Stomach (tissue), 4 donors: ENCODE results near the gene NEFH.

ENCODE experiments used
- CTCF ChIP-seq, 7 experiments: fragments of 450-650 bp in 4 of 7; fragments of 200-600 bp in 3 of 7; sonication (generic) in 3 of 7; IDR thresholded peaks; one replicate each; pipeline ENCODE4 v1.5.1; 2016 to 2019; ENCODE audit warnings: antibody characterized with exemption in 7 of 7, control low read depth in 2 of 7, mild to moderate bottlenecking in 1 of 7
- EP300 ChIP-seq: sonication (generic); formaldehyde crosslinking; IDR thresholded peaks from one replicate; pipeline ENCODE4 v1.6.1; 2017; ENCODE audit warnings: antibody characterized with exemption
- POLR2A ChIP-seq, 4 donors: fragments of 450-650 bp; IDR thresholded peaks; one replicate each; pipeline ENCODE4 v1.6.1; 2016; ENCODE audit warnings: antibody characterized with exemption in 4 of 4, control low read depth in 2 of 4, mild to moderate bottlenecking in 1 of 4, moderate library complexity in 1 of 4
- POLR2AphosphoS5 ChIP-seq, 3 donors: sonication (generic); formaldehyde crosslinking; IDR thresholded peaks; one replicate each; pipeline ENCODE4 v1.6.1; 2016; ENCODE audit warnings: antibody characterized with exemption in 3 of 3

GRCh38 chr22:29470159-29470855 lies 9.7 kb upstream of the NEFH start:
- peak in 5 of 7 experiments; percentile 29 to 76 (median 48) for TF ChIP-seq CTCF (IDR thresholded peaks at IDR 0.05)
- TF ChIP-seq POLR2A (IDR thresholded peaks at IDR 0.05): no peak
- no peak for TF ChIP-seq EP300
- TF ChIP-seq POLR2AphosphoS5 (IDR thresholded peaks at IDR 0.05): no peak
